Uterus (tissue), 4 donors: Measurements from ENCODE around the gene ZBTB20. TPM values are rescaled to one million over a fixed set of nuclear protein-coding genes. Genes with fewer than 3 reads are reported as not detected.

Experiments used
- DNase-seq, 2 donors: peaks; one replicate each; pipeline ENCODE4 v3.0.0-alpha.2; 2019 to 2020
- H3K27ac ChIP-seq, 2 donors: fragments of 200-600 bp; sonication (generic); 1 replicate in 1 of 2; 2 replicates in 1 of 2; pipeline ENCODE4 v1.5.1; 2016 to 2018
- H3K27me3 ChIP-seq, 2 donors: fragments of 200-600 bp; sonication (generic); one replicate each; pipeline ENCODE4 v1.5.1; 2018 to 2019; ENCODE audit warnings: control low read depth in 1 of 2
- H3K36me3 ChIP-seq, 2 donors: fragments of 200-600 bp; sonication (generic); one replicate each; pipeline ENCODE4 v1.5.1; 2019; ENCODE audit warnings: control low read depth in 1 of 2
- H3K4me1 ChIP-seq, 2 donors: fragments of 200-600 bp; sonication (generic); one replicate each; pipeline ENCODE4 v1.5.1; 2018 to 2019; ENCODE audit warnings: control low read depth in 1 of 2
- H3K4me3 ChIP-seq, 2 donors: fragments of 200-600 bp; sonication (generic); 1 replicate in 1 of 2; 2 replicates in 1 of 2; pipeline ENCODE4 v1.5.1; 2018 to 2019; ENCODE audit warnings: mild to moderate bottlenecking in 1 of 2
- H3K9me3 ChIP-seq, 2 donors: fragments of 200-600 bp; sonication (generic); one replicate each; pipeline ENCODE4 v1.5.1; 2019; ENCODE audit warnings: control low read depth in 1 of 2
- CTCF ChIP-seq, 4 experiments: fragments of 200-600 bp in 2 of 4; fragments of 450-650 bp in 2 of 4; sonication (generic) in 2 of 4; IDR thresholded peaks; one replicate each; pipeline ENCODE4 v1.5.1; 2016 to 2019; ENCODE audit warnings: antibody characterized with exemption in 4 of 4, mild to moderate bottlenecking in 2 of 4, moderate library complexity in 1 of 4
- POLR2A ChIP-seq, 2 donors: fragments of 450-650 bp; IDR thresholded peaks; one replicate each; pipeline ENCODE4 v1.6.1; 2016; ENCODE audit warnings: antibody characterized with exemption in 2 of 2, mild to moderate bottlenecking in 1 of 2, moderate library complexity in 1 of 2
- intact Hi-C: fragments of 100-400 bp; cut with DNase I; formaldehyde crosslinking; loops from one replicate; pipeline ENCODE4 v1.15.1; 2023; ENCODE audit warnings: low total_unique reads
- total RNA-seq, 4 donors: library from RNA; depleted of rRNA in 3 of 4; stranded (reverse); fragments of >200 nt in 3 of 4; gene quantifications; one replicate each; pipeline versions ENCODE4 v1.1.0 to v1.2.4, GENCODE V29; 2014 to 2023
- donor health status: DM: yes; HTN: yes; CAD: no.

The ZBTB20 gene
- total RNA-seq, 4 donors from 2014 or later, result 35.6 to 157 (median 85.1) TPM

- TF ChIP-seq CTCF (IDR thresholded peaks at IDR 0.05) (no peak), POLR2A (IDR thresholded peaks at IDR 0.05) (no peak)
- no peaks in the 10 kb centered on the region for H3K9me3 ChIP-seq
- no peak overlapping the region for H3K4me3 ChIP-seq
- H3K27ac ChIP-seq, result no peak overlapping the region
- H3K36me3 ChIP-seq, result no peaks in the 10 kb centered on the region
- no peaks in the 10 kb centered on the region for H3K27me3 ChIP-seq
- H3K4me1 ChIP-seq, result no peaks in the 10 kb centered on the region
- DNase-seq, result no peak
- intact Hi-C loops, result no loop called here
Observed at GRCh38 chr3:114563720-114564119, 583.4 kb downstream of the ZBTB20 start.

GRCh38 chr3:114562557-114562956 lies 584.5 kb downstream of the ZBTB20 start:
- no peaks in the 10 kb centered on the region for H3K9me3 ChIP-seq
- H3K36me3 ChIP-seq, result no peaks in the 10 kb centered on the region
- DNase-seq, result no peak
- H3K27me3 ChIP-seq, result no peaks in the 10 kb centered on the region
- TF ChIP-seq CTCF (IDR thresholded peaks at IDR 0.05) (no peak), POLR2A (IDR thresholded peaks at IDR 0.05) (no peak)
- H3K4me1 ChIP-seq, result peaks cover 0 to 5% of the 10 kb centered on the region in 2 donors
- no peak overlapping the region for H3K27ac ChIP-seq
- H3K4me3 ChIP-seq, result no peak overlapping the region
- intact Hi-C loops, result no loop called here

GRCh38 chr3:114558271-114558670 lies 588.8 kb downstream of the ZBTB20 start:
- Histone ChIP-seq H3K4me1 (peaks cover 0 to 9% of the 10 kb centered on the region in 2 donors), H3K27ac (no peak overlapping the region), H3K4me3 (no peak overlapping the region), H3K9me3 (no peaks in the 10 kb centered on the region), H3K27me3 (no peaks in the 10 kb centered on the region), H3K36me3 (no peaks in the 10 kb centered on the region)
- TF ChIP-seq CTCF (IDR thresholded peaks at IDR 0.05) (no peak), POLR2A (IDR thresholded peaks at IDR 0.05) (no peak)
- intact Hi-C loops, result no loop called here
- DNase-seq, result no peak

- no peak overlapping the region for H3K27ac ChIP-seq
Observed at GRCh38 chr3:114557791-114558190, 589.3 kb downstream of the ZBTB20 start.

GRCh38 chr3:114556657-114557213 lies 590.4 kb downstream of the ZBTB20 start:
- TF ChIP-seq CTCF (IDR thresholded peaks at IDR 0.05) (no peak), POLR2A (IDR thresholded peaks at IDR 0.05) (no peak)
- Histone ChIP-seq H3K36me3 (no peaks in the 10 kb centered on the region), H3K4me1 (peaks cover 0 to 9% of the 10 kb centered on the region in 2 donors), H3K27ac (no peak overlapping the region), H3K9me3 (no peaks in the 10 kb centered on the region), H3K4me3 (no peak overlapping the region), H3K27me3 (no peaks in the 10 kb centered on the region)
- intact Hi-C loops, result no loop called here
- DNase-seq, result no peak

More at GRCh38 chr3:114557791-114558190, 589.3 kb downstream of the ZBTB20 start:
- Histone ChIP-seq H3K36me3 (no peaks in the 10 kb centered on the region), H3K9me3 (no peaks in the 10 kb centered on the region), H3K4me1 (peaks cover 0 to 9% of the 10 kb centered on the region in 2 donors), H3K4me3 (no peak overlapping the region), H3K27me3 (no peaks in the 10 kb centered on the region)
- intact Hi-C loops, result no loop called here
- DNase-seq, result no peak
- no peak for TF ChIP-seq CTCF (IDR thresholded peaks at IDR 0.05)
- TF ChIP-seq POLR2A (IDR thresholded peaks at IDR 0.05), result no peak
